ENCODE data around the gene LTBP2. TPM values are rescaled to one million over a fixed set of nuclear protein-coding genes. Genes with fewer than 3 reads are reported as not detected.

Gene LTBP2
- polyA plus RNA-seq, 2 of the 4 experiments (the other 2 are of a cell fraction) = 4.9 to 14.4 TPM

DNA sequence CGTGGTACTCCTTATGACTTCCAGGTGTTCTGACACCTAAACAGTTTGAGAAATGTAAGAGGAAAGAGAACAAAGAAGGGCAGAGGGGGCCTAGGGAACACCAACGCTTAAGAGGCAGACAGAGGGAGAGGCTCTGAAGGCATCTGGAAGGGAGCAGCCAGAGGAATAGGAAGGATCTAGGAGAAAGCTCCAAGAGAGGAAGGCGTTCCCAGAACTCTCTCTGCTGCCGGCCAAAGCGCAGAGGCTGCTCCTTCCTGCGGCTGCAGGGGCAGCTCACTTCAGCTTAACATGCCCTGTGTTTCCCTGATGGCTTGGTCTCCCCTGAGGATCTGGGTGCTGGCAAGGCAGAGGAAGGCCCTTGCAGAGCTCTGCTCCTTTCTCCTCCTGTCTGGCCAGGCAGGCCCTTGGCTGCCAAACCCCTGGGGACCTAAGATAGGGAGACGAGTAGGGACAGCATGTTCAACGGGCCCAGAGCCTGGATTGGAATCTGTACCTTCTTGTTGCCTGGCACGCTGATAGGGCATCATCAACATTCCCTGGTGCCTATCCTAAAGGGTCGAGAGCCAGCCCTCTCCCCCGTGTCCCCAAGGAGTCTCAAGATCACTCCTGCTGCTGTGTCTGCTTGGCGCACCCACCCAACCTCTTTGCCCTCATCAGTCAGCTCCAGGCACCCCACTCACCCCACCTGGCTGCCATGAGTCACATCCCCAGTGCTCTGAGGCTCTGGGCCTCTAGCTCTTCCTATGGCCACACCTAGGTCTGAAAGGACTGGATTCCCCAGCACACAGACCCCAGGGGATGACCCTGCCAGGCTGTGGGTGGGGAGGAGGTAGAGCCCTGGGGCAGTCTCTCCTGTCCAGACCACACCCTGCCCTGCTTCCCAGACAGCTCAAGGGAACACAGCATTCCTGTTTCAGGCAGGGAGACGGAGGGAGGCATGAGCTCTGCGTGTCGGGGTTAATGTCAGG lies 45.6 kb downstream of the LTBP2 start:
- Histone ChIP-seq H3K4me2 (peak overlapping the region; percentile 54), H3K4me1 (peaks cover 75% of the 10 kb centered on the region), H3K4me3 (no peak overlapping the region), H3K27ac (peak overlapping the region; percentile 86 to 95), H3K9me3 (no peaks in the 10 kb centered on the region)
- 52% methylated on average over 14 of the region's 15 CpGs for WGBS (ENCODE audit: missing lambda C conversion rate)
- ChIA-PET POLR2A (interaction anchor here (0.9 to 1.1 kb wide), 2 partner anchors 55 to 73 kb away, joined by 3 read pairs; partner anchors contain the start of genes ISCA2 and NPC2), CTCF (interaction anchor here (0.8 to 3.6 kb wide), 10 partner anchors 8 to 65 kb away, joined by 3 to 16 read pairs (median 4); partner anchors contain the start of gene LTBP2)
- DNase-seq (ENCODE audit: low read depth in 1 of 2, low spot score in 1 of 2) (peak; percentile 66 to 83), ATAC-seq (peak; percentile 61 to 78), FAIRE-seq (no peak)
- TF ChIP-seq NR3C1 (IDR thresholded peaks at IDR 0.05) (no peak), MAFK (IDR thresholded peaks at IDR 0.05; ENCODE audit: partially characterized antibody) (no peak), FOSB (CRISPR knock-in tag; IDR thresholded peaks at IDR 0.05) (no peak), RFX5 (IDR thresholded peaks at IDR 0.05) (no peak), EP300 (IDR thresholded peaks at IDR 0.05) (peak in 1 of 2 experiments; percentile 54; a peak in 1 of 5 replicates), GATA3 (IDR thresholded peaks at IDR 0.05; ENCODE audit: borderline replicate concordance) (0 out of 2 replicates have a peak, but pooled peaks have one; percentile 14), MAZ (IDR thresholded peaks at IDR 0.05; ENCODE audit: borderline replicate concordance, low read depth, low read length) (no peak), CBX8 (IDR thresholded peaks at IDR 0.05) (no peak), RAD21 (conservative IDR thresholded peaks at IDR 0.05 in 1 of 2, IDR thresholded peaks at IDR 0.05 in 1 of 2) (no peak), FOSL2 (IDR thresholded peaks at IDR 0.05) (no peak), FOSL2 (CRISPR knock-in tag; IDR thresholded peaks at IDR 0.05) (peak; percentile 54)
- TF ChIP-seq, protein P1, sequence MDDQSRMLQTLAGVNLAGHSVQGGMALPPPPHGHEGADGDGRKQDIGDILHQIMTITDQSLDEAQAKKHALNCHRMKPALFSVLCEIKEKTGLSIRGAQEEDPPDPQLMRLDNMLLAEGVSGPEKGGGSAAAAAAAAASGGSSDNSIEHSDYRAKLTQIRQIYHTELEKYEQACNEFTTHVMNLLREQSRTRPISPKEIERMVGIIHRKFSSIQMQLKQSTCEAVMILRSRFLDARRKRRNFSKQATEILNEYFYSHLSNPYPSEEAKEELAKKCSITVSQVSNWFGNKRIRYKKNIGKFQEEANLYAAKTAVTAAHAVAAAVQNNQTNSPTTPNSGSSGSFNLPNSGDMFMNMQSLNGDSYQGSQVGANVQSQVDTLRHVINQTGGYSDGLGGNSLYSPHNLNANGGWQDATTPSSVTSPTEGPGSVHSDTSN (IDR thresholded peaks at IDR 0.05) = no peak
- TF ChIP-seq, protein P2, sequence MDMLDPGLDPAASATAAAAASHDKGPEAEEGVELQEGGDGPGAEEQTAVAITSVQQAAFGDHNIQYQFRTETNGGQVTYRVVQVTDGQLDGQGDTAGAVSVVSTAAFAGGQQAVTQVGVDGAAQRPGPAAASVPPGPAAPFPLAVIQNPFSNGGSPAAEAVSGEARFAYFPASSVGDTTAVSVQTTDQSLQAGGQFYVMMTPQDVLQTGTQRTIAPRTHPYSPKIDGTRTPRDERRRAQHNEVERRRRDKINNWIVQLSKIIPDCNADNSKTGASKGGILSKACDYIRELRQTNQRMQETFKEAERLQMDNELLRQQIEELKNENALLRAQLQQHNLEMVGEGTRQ (IDR thresholded peaks at IDR 0.05) = no peak
- TF ChIP-seq, protein P3, sequence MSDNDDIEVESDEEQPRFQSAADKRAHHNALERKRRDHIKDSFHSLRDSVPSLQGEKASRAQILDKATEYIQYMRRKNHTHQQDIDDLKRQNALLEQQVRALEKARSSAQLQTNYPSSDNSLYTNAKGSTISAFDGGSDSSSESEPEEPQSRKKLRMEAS (IDR thresholded peaks at IDR 0.05) = no peak

DNA sequence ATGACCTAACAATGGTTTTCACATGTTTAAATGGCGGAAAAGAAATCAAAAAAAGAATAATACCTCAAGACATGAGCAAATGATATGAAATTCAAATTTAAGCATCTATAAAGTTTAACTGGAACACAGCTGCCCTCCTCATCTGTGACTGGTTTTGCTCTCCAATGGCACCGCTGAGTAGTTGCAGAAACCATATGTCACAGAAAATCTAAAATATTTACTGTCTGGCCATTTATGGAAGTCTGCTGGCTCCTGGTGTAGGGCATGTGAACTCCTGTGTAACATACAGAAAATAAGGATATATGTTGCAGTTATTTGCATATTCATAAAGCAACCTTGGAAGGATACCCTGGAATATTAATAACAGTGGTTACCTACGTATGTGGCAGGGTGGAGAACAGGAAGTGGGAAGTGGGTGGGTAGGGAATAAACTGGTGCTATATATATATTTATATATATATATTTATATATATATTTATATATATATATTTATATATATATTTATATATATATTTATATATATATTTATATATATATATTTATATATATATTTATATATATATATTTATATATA lies 48.4 kb downstream of the LTBP2 start:
- H3K27ac ChIP-seq = peak overlapping the region; percentile 50 to 63; a peak in 5 of 6 replicates
- POLR2A ChIA-PET = interaction anchor here (1.3 to 1.9 kb wide), 2 partner anchors 9 to 10 kb away, joined by 4 to 17 read pairs; no protein-coding TSS in a partner anchor

DNA sequence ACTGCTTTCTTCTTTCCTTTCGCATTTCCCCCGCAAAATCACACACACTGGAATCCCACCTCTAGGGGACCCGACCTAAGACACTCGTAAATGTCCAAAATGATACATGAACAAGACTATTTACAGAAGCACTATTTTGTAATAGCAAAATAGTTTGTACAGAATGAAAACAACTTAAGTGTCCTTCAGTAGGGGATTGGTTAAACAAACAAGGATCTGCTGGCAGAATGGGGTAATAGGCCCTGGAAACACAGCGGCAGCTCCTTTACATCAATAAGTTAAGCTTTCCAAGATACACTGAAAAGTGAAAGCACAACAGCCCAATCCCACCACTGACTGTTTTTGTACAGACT lies 48.8 kb downstream of the LTBP2 start:
- peak in 1 of 2 experiments; percentile 35; a peak in 3 of 6 replicates for ATAC-seq
- peak overlapping the region; percentile 50 to 63 for H3K27ac ChIP-seq
- CTCF ChIA-PET = interaction anchor here (1.2 kb wide), 1 partner anchor 50 kb away, joined by 3 read pairs; no protein-coding TSS in a partner anchor
- peak in 1 of 2 experiments; percentile 63 for DNase-seq (ENCODE audit: low read depth in 1 of 2, low spot score in 1 of 2)
- POLR2A ChIA-PET = interaction anchor here (1.3 to 1.9 kb wide), 2 partner anchors 9 to 10 kb away, joined by 4 to 17 read pairs; no protein-coding TSS in a partner anchor
- no peak for FAIRE-seq
- no peak overlapping the region for H3K4me3 ChIP-seq
- 41% methylated on average over 5 of the region's 5 CpGs for WGBS (ENCODE audit: missing lambda C conversion rate)
- H3K4me1 ChIP-seq = peaks cover 43% of the 10 kb centered on the region
- peak overlapping the region; percentile 59 for H3K4me2 ChIP-seq
- H3K9me3 ChIP-seq = no peaks in the 10 kb centered on the region
- no peak for TF ChIP-seq MYC (IDR thresholded peaks at IDR 0.05; ENCODE audit: borderline replicate concordance, low read length)
- no peak for TF ChIP-seq NFE2L2 (conservative IDR thresholded peaks at IDR 0.05; ENCODE audit: low read length)
- TF ChIP-seq JUNB (IDR thresholded peaks at IDR 0.05) = peak; percentile 54
- TF ChIP-seq JUN (IDR thresholded peaks at IDR 0.05) = 0 out of 5 replicates have a peak, but pooled peaks of 1 of the 2 experiments have one; percentile 37
- TF ChIP-seq, protein P1 (IDR thresholded peaks at IDR 0.05) = no peak
- peak; percentile 86 for TF ChIP-seq HOXB5 (CRISPR knock-in tag; IDR thresholded peaks at IDR 0.05)
- no peak for TF ChIP-seq MAFK (IDR thresholded peaks at IDR 0.05; ENCODE audit: partially characterized antibody)
- no peak for TF ChIP-seq CBX8 (IDR thresholded peaks at IDR 0.05)
- TF ChIP-seq EP300 (IDR thresholded peaks at IDR 0.05) = peak; percentile 49 to 64; a peak in 3 of 5 replicates
- TF ChIP-seq, protein P4, sequence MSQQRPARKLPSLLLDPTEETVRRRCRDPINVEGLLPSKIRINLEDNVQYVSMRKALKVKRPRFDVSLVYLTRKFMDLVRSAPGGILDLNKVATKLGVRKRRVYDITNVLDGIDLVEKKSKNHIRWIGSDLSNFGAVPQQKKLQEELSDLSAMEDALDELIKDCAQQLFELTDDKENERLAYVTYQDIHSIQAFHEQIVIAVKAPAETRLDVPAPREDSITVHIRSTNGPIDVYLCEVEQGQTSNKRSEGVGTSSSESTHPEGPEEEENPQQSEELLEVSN (IDR thresholded peaks at IDR 0.05; ENCODE audit: borderline replicate concordance, low read depth) = no peak
- TF ChIP-seq NR3C1 (IDR thresholded peaks at IDR 0.05) = no peak
- TF ChIP-seq, protein P5, sequence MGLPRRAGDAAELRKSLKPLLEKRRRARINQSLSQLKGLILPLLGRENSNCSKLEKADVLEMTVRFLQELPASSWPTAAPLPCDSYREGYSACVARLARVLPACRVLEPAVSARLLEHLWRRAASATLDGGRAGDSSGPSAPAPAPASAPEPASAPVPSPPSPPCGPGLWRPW (IDR thresholded peaks at IDR 0.05) = no peak
- TF ChIP-seq FOSL2 (IDR thresholded peaks at IDR 0.05) = 0 out of 2 replicates have a peak, but pooled peaks have one; percentile 10
- TF ChIP-seq FOSL2 (CRISPR knock-in tag; IDR thresholded peaks at IDR 0.05) = peak; percentile 16; the same call in 1 of the 2 replicates
- peak; percentile 62; the same call in 1 of the 2 replicates for TF ChIP-seq GATA3 (IDR thresholded peaks at IDR 0.05; ENCODE audit: borderline replicate concordance)
- TF ChIP-seq HDAC2 (IDR thresholded peaks at IDR 0.05) = no peak
- peak; percentile 59 to 81; a peak in 3 of 4 replicates for TF ChIP-seq CEBPB (IDR thresholded peaks at IDR 0.05)
- TF ChIP-seq BHLHE40 (IDR thresholded peaks at IDR 0.05; ENCODE audit: low read depth, low read length) = no peak

More for the DNA sequence above, 48.4 kb downstream of the LTBP2 start:
- Histone ChIP-seq H3K4me1 (peaks cover 47% of the 10 kb centered on the region), H3K9me3 (no peaks in the 10 kb centered on the region), H3K4me2 (peak overlapping the region; percentile 59), H3K4me3 (no peak overlapping the region)
- TF ChIP-seq MAFK (IDR thresholded peaks at IDR 0.05; ENCODE audit: partially characterized antibody) = no peak
- TF ChIP-seq KDM5A (IDR thresholded peaks at IDR 0.05) = no peak
- no peak for TF ChIP-seq TFCP2L1 (CRISPR knock-in tag; IDR thresholded peaks at IDR 0.05)
- no peak for TF ChIP-seq EHMT2 (IDR thresholded peaks at IDR 0.05; ENCODE audit: low read depth)
- TF ChIP-seq JUN (IDR thresholded peaks at IDR 0.05) = no peak
- TF ChIP-seq HOXB5 (CRISPR knock-in tag; IDR thresholded peaks at IDR 0.05) = no peak
- TF ChIP-seq GATA3 (IDR thresholded peaks at IDR 0.05; ENCODE audit: borderline replicate concordance) = 0 out of 2 replicates have a peak, but pooled peaks have one; percentile 4
- TF ChIP-seq RARB (CRISPR knock-in tag; IDR thresholded peaks at IDR 0.05) = no peak
- ATAC-seq (no peak; a peak in 1 of 6 replicates), FAIRE-seq (no peak), DNase-seq (ENCODE audit: low read depth in 1 of 2, low spot score in 1 of 2) (no peak)
- 86% methylated on average over 3 of the region's 3 CpGs for WGBS (ENCODE audit: missing lambda C conversion rate)
- CTCF ChIA-PET = interaction anchor here (1.2 kb wide), 1 partner anchor 49 kb away, joined by 3 read pairs; no protein-coding TSS in a partner anchor
